ENCODE results near the gene PHGDH.

- TF ChIP-seq CTCF (IDR thresholded peaks at IDR 0.05) (no peak), POLR2A (IDR thresholded peaks at IDR 0.05) (no peak), POLR2AphosphoS5 (IDR thresholded peaks at IDR 0.05; ENCODE audit: insufficient read depth in 1 of 2, low read depth in 1 of 2) (no peak)
Observed at GRCh38 chr1:119787776-119788175, 76.0 kb downstream of the PHGDH start.
